22Rv1 (cell line): ENCODE data around the gene TEX12.

Source experiments
- ZFX ChIP-seq: fragments of 450-650 bp; IDR thresholded peaks from 2 replicates; pipeline ENCODE4 v1.6.1; 2017; ENCODE audit warnings: antibody characterized with exemption, borderline replicate concordance
- TF ChIP-seq, protein P1 (sequence below): fragments of 450-650 bp; IDR thresholded peaks from 2 replicates; pipeline ENCODE4 v1.5.1; 2017; ENCODE audit warnings: mild to moderate bottlenecking

DNA sequence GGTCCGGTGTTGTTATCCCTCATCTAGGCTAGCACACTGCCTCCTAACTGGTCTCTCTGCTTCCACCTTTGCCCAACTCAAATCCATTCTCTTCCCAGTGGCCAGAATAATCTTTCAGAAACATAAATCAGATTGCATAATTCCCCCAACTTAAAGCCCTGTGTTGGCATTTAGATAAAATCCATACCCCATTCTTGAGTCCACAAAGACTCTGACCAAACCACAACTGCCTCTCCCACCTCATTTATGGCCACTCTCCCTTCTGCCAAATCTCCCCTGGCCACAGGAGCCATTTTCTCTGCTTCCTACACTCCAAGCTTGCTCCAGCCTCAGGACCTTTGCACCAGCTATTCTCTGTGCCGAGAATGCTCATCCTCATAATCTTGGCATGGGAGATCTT, 40.1 kb upstream of the TEX12 start:
- TF ChIP-seq, protein P1, sequence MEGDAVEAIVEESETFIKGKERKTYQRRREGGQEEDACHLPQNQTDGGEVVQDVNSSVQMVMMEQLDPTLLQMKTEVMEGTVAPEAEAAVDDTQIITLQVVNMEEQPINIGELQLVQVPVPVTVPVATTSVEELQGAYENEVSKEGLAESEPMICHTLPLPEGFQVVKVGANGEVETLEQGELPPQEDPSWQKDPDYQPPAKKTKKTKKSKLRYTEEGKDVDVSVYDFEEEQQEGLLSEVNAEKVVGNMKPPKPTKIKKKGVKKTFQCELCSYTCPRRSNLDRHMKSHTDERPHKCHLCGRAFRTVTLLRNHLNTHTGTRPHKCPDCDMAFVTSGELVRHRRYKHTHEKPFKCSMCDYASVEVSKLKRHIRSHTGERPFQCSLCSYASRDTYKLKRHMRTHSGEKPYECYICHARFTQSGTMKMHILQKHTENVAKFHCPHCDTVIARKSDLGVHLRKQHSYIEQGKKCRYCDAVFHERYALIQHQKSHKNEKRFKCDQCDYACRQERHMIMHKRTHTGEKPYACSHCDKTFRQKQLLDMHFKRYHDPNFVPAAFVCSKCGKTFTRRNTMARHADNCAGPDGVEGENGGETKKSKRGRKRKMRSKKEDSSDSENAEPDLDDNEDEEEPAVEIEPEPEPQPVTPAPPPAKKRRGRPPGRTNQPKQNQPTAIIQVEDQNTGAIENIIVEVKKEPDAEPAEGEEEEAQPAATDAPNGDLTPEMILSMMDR = no peak
- TF ChIP-seq ZFX = no peak
